H1 (cell line): ENCODE results near the gene ATP7B. TPM values are rescaled to one million over a fixed set of nuclear protein-coding genes. Genes with fewer than 3 reads are reported as not detected.

Experiments used
- CTCF ChIA-PET: fragments of 300-600 bp; sonication (Branson Sonifier 250); formaldehyde crosslinking; loops from one replicate; lab custom pipeline; 2021; ENCODE audit not compliant: partially characterized antibody; lab: Charles Lee
- POLR2A ChIA-PET: fragments of 300-600 bp; sonication (Branson Sonifier 250); formaldehyde crosslinking; loops from one replicate; lab custom pipeline; 2021; ENCODE audit warnings: inconsistent platforms; ENCODE audit not compliant: partially characterized antibody; lab: Charles Lee
- DNase-seq, 2 experiments: peaks; one replicate each; pipeline versions ENCODE4 v3.0.0 to v3.0.0-alpha.2; 2010 to 2022; ENCODE audit warnings: low spot score in 2 of 2, low read depth in 1 of 2, mixed read lengths in 1 of 2
- FAIRE-seq: peaks from 2 replicates; lab custom pipeline; 2011; peaks lifted over from hg19 to GRCh38; lab: Jason Lieb, UNC
- H2AFZ ChIP-seq: 2 replicates; pipeline ENCODE4 v1.8.1; 2012; ENCODE audit warnings: low read length, inconsistent platforms
- H2AK5ac ChIP-seq: 2 replicates; pipeline ENCODE4 v1.6.1; 2013; ENCODE audit warnings: low read depth, low read length
- H2BK120ac ChIP-seq: replicated peaks from 2 replicates; pipeline ENCODE3; 2013; ENCODE audit warnings: low read depth, low read length, inconsistent platforms
- H2BK12ac ChIP-seq: 2 replicates; pipeline ENCODE4 v1.6.1; 2013; ENCODE audit warnings: low read depth, low read length
- H2BK15ac ChIP-seq: 2 replicates; pipeline ENCODE4 v1.6.1; 2013; ENCODE audit warnings: low read length
- H2BK20ac ChIP-seq: 2 replicates; pipeline ENCODE4 v1.6.1; 2013; ENCODE audit warnings: low read length
- H2BK5ac ChIP-seq: 2 replicates; pipeline ENCODE4 v1.6.1; 2013; ENCODE audit warnings: low read depth, low read length
- H3K14ac ChIP-seq: 2 replicates; pipeline ENCODE4 v1.6.1; 2013; ENCODE audit warnings: inconsistent platforms; ENCODE audit not compliant: insufficient read length
- H3K18ac ChIP-seq: 2 replicates; pipeline ENCODE4 v1.6.1; 2013; ENCODE audit warnings: low read length; ENCODE audit errors: extremely low read depth
- H3K23ac ChIP-seq: 2 replicates; pipeline ENCODE4 v1.6.1; 2013; ENCODE audit warnings: inconsistent platforms; ENCODE audit not compliant: insufficient read length
- H3K23me2 ChIP-seq: 2 replicates; pipeline ENCODE4 v1.6.1; 2013; ENCODE audit warnings: low read depth, low read length
- H3K27ac ChIP-seq: 2 replicates; pipeline ENCODE4 v1.6.1; 2011; ENCODE audit warnings: low read depth, low read length, inconsistent platforms
- H3K27me3 ChIP-seq, 4 experiments: replicated peaks in 1 of 4; 1 replicate in 1 of 4; 2 replicates in 3 of 4; pipeline versions ENCODE4 v1.6.1 to v1.8.1; 2011 to 2013; ENCODE audit warnings: low read length in 3 of 4, mild to moderate bottlenecking in 3 of 4, inconsistent platforms in 2 of 4, mixed read lengths in 2 of 4, moderate library complexity in 1 of 4; ENCODE audit not compliant: control insufficient read depth in 3 of 4, insufficient read depth in 3 of 4; ENCODE audit errors: extremely low read depth in 1 of 4
- H3K36me3 ChIP-seq, 4 experiments: 2 replicates each; pipeline versions ENCODE4 v1.6.1 to v1.8.1; 2011 to 2013; ENCODE audit warnings: mild to moderate bottlenecking in 4 of 4, low read length in 3 of 4, moderate library complexity in 2 of 4, control low read depth in 1 of 4, inconsistent platforms in 1 of 4; ENCODE audit not compliant: insufficient read depth in 4 of 4, control insufficient read depth in 2 of 4
- H3K4ac ChIP-seq: replicated peaks from 2 replicates; pipeline ENCODE3; 2013; ENCODE audit warnings: low read length, low read depth, mixed read lengths, inconsistent platforms; ENCODE audit not compliant: insufficient read length
- H3K4me1 ChIP-seq, 4 experiments: replicated peaks in 1 of 4; 1 replicate in 1 of 4; 2 replicates in 3 of 4; pipeline versions ENCODE4 v1.6.1 to v1.8.1; 2011 to 2013; ENCODE audit warnings: low read length in 3 of 4, inconsistent platforms in 2 of 4, mixed read lengths in 1 of 4; ENCODE audit not compliant: insufficient read depth in 4 of 4, control insufficient read depth in 3 of 4
- H3K4me2 ChIP-seq, 2 experiments: 2 replicates each; pipeline versions ENCODE4 v1.6.1 to v1.8.1; 2011 to 2013; ENCODE audit warnings: low read depth in 2 of 2, low read length in 2 of 2, control low read depth in 1 of 2, inconsistent platforms in 1 of 2, mild to moderate bottlenecking in 1 of 2; ENCODE audit not compliant: insufficient read depth in 1 of 2
- H3K4me3 ChIP-seq, 4 experiments: fragments of 200-600, 300-600 bp in 1 of 4; sonication (generic), shearing (Covaris generic), sonication (Bioruptor Twin) in 1 of 4; 2 replicates each; pipeline versions ENCODE4 v1.5.1 to v1.8.1; 2011 to 2016; ENCODE audit warnings: low read length in 4 of 4, low read depth in 3 of 4, control low read depth in 2 of 4, inconsistent platforms in 2 of 4, mild to moderate bottlenecking in 2 of 4, mixed read lengths in 1 of 4, moderate library complexity in 1 of 4; ENCODE audit not compliant: insufficient read depth in 2 of 4; ENCODE audit errors: extremely low read depth in 1 of 4
- H3K56ac ChIP-seq: replicated peaks from 2 replicates; pipeline ENCODE3; 2013; ENCODE audit warnings: low read depth, mild to moderate bottlenecking, mixed read lengths, low read length, inconsistent platforms; ENCODE audit not compliant: insufficient read length
- H3K79me1 ChIP-seq: 2 replicates; pipeline ENCODE4 v1.6.1; 2013; ENCODE audit warnings: low read depth, low read length, control low read depth
- H3K79me2 ChIP-seq, 2 experiments: 2 replicates each; pipeline versions ENCODE4 v1.6.1 to v1.8.1; 2012 to 2013; ENCODE audit warnings: low read length in 2 of 2, mild to moderate bottlenecking in 2 of 2, inconsistent platforms in 1 of 2; ENCODE audit not compliant: insufficient read depth in 2 of 2, control insufficient read depth in 1 of 2
- H3K9ac ChIP-seq, 4 experiments: replicated peaks in 1 of 4; 1 replicate in 1 of 4; 2 replicates in 3 of 4; pipeline versions ENCODE4 v1.6.1 to v1.8.1; 2011 to 2013; ENCODE audit warnings: low read depth in 3 of 4, low read length in 3 of 4, control low read depth in 2 of 4, mild to moderate bottlenecking in 2 of 4, moderate library complexity in 2 of 4, inconsistent platforms in 1 of 4; ENCODE audit errors: extremely low read depth in 1 of 4
- H3K9me3 ChIP-seq, 2 experiments: 2 replicates each; pipeline versions ENCODE4 v1.6.1 to v1.8.1; 2012 to 2013; ENCODE audit warnings: mild to moderate bottlenecking in 2 of 2, moderate library complexity in 2 of 2, control low read depth in 1 of 2, inconsistent platforms in 1 of 2, low read depth in 1 of 2, low read length in 1 of 2, mixed read lengths in 1 of 2; ENCODE audit not compliant: insufficient read depth in 2 of 2
- H4K20me1 ChIP-seq, 2 experiments: replicated peaks in 1 of 2; 2 replicates each; pipeline versions ENCODE3 to v1.8.1; 2011 to 2013; ENCODE audit warnings: inconsistent platforms in 2 of 2, low read length in 2 of 2, mild to moderate bottlenecking in 1 of 2; ENCODE audit not compliant: insufficient read depth in 2 of 2, control insufficient read depth in 1 of 2
- H4K5ac ChIP-seq: 2 replicates; pipeline ENCODE4 v1.6.1; 2013; ENCODE audit warnings: low read length, low read depth, mixed read lengths, inconsistent platforms; ENCODE audit not compliant: insufficient read length
- H4K8ac ChIP-seq: 2 replicates; pipeline ENCODE4 v1.8.0; 2013; ENCODE audit warnings: mild to moderate bottlenecking, moderate library complexity, low read length, inconsistent platforms; ENCODE audit not compliant: insufficient read depth; ENCODE audit errors: extremely low read depth
- H4K91ac ChIP-seq: replicated peaks from 2 replicates; pipeline ENCODE3; 2013; ENCODE audit warnings: low read length, mixed read lengths, inconsistent platforms; ENCODE audit not compliant: insufficient read length
- CBX8 ChIP-seq: fragments of 300-800, 300-1000 bp; sonication (generic); IDR thresholded peaks from 2 replicates; pipeline ENCODE4 v1.7.1; 2016; ENCODE audit warnings: low read depth, low read length, borderline replicate concordance
- CHD2 ChIP-seq: IDR thresholded peaks from 2 replicates; pipeline ENCODE4 v1.6.1; 2012; ENCODE audit warnings: low read length, improper control_type of control experiment
- PHF8 ChIP-seq: fragments of 200-600 bp; sonication (generic); conservative IDR thresholded peaks from 2 replicates; pipeline ENCODE4 v1.7.1; 2012; ENCODE audit warnings: low read depth, mild to moderate bottlenecking, inconsistent platforms, low read length, moderate library complexity
- POLR2A ChIP-seq, 2 experiments: IDR thresholded peaks; 1 replicate in 1 of 2; 2 replicates in 1 of 2; pipeline ENCODE4 v1.6.1; 2011; ENCODE audit warnings: low read depth in 2 of 2, low read length in 2 of 2, mild to moderate bottlenecking in 2 of 2; ENCODE audit errors: control extremely low read depth in 1 of 2
- RAD21 ChIP-seq, 2 experiments: IDR thresholded peaks in 1 of 2; conservative IDR thresholded peaks in 1 of 2; 2 replicates each; pipeline ENCODE4 v1.6.1; 2011; ENCODE audit warnings: low read depth in 2 of 2, low read length in 2 of 2, improper control_type of control experiment in 1 of 2, inconsistent platforms in 1 of 2, mild to moderate bottlenecking in 1 of 2, moderate library complexity in 1 of 2
- RFX5 ChIP-seq: IDR thresholded peaks from 2 replicates; pipeline ENCODE4 v1.6.1; 2011; ENCODE audit warnings: low read depth, low read length, improper control_type of control experiment, borderline replicate concordance
- SAP30 ChIP-seq: fragments of 300-600 bp; sonication (generic); IDR thresholded peaks from 2 replicates; pipeline ENCODE4 v1.7.1; 2012; ENCODE audit warnings: low read length, moderate library complexity, mild to moderate bottlenecking, inconsistent platforms; ENCODE audit not compliant: insufficient read depth, insufficient replicate concordance
- SIX5 ChIP-seq: IDR thresholded peaks from 2 replicates; pipeline ENCODE4 v1.6.1; 2011; ENCODE audit warnings: mild to moderate bottlenecking, low read depth, low read length
- SP2 ChIP-seq: IDR thresholded peaks from 2 replicates; pipeline ENCODE4 v1.6.1; 2012; ENCODE audit warnings: mild to moderate bottlenecking, low read length, inconsistent platforms
- WGBS, 2 experiments: shearing (Covaris generic) in 1 of 2; methylation state at CpG; one replicate each; pipeline versions ENCODE4 v1.1.6 to v1.1.7; 2013 to 2015; ENCODE audit warnings: low lambda C conversion rate in 2 of 2, mixed read lengths in 2 of 2, inconsistent platforms in 1 of 2, low coverage in 1 of 2, missing lambda C conversion rate in 1 of 2; ENCODE audit not compliant: insufficient replicate concordance in 2 of 2, insufficient coverage in 1 of 2, insufficient read length in 1 of 2; ENCODE audit errors: extremely low coverage in 1 of 2, missing lambda C conversion rate in 1 of 2; 5-methylcytosine and 5-hydroxymethylcytosine counted together
- polyA plus RNA-seq, 7 experiments: library from polyadenylated mRNA; depleted of rRNA in 3 of 7; stranded (reverse) in 5 of 7; unstranded in 2 of 7; fragments of >200 nt in 5 of 7; fragments of 200-250 nt in 2 of 7; gene quantifications; 1 replicate in 5 of 7; 2 replicates in 1 of 7; 4 replicates in 1 of 7; pipeline versions ENCODE4 v1.2.1 to v1.2.3, GENCODE V29; 2011 to 2013; ENCODE audit warnings: missing spikeins in 2 of 7, mixed read lengths in 2 of 7
- total RNA-seq: library from RNA; stranded (reverse); fragmentation: NEBNext Ultra II Directional; extraction: Animal tissue kit (Norgen Biotek cat#: 25700); gene quantifications from 2 replicates; pipeline ENCODE4 v1.2.1, GENCODE V29; 2021

ATP7B gene
- total and polyA plus RNA-seq, 2 of the 8 experiments (the other 6 are each of a cell fraction or from before 2014, with no cell fraction given): 4.1 to 9.2 TPM

- H4K91ac ChIP-seq: no peak overlapping the region
- no peak overlapping the region for H3K27ac ChIP-seq
- no peaks in the 10 kb centered on the region for H3K9me3 ChIP-seq
- no peaks in the 10 kb centered on the region for H4K20me1 ChIP-seq
- no peak overlapping the region for H3K4me3 ChIP-seq
- H3K14ac ChIP-seq: no peak overlapping the region
- DNase-seq: no peak
- peaks cover 0 to 4% (median 2%) of the 10 kb centered on the region in 4 experiments; a peak in 4 of 7 replicates for H3K4me1 ChIP-seq
- H3K4me2 ChIP-seq: no peak overlapping the region
- H2BK15ac ChIP-seq: no peak overlapping the region
- H3K79me1 ChIP-seq: no peaks in the 10 kb centered on the region; the same call in 1 of the 2 replicates
- no peak overlapping the region for H2BK20ac ChIP-seq
- no peak overlapping the region for H3K23ac ChIP-seq
- FAIRE-seq: no peak
- H2BK12ac ChIP-seq: no peak overlapping the region
- no peak overlapping the region for H2AFZ ChIP-seq
- POLR2A ChIA-PET: no interaction called here
- H3K23me2 ChIP-seq: no peaks in the 10 kb centered on the region
- no peak overlapping the region for H4K8ac ChIP-seq
- H2BK120ac ChIP-seq: no peak overlapping the region
- H2AK5ac ChIP-seq: no peak overlapping the region
- no peak overlapping the region for H3K9ac ChIP-seq
- CTCF ChIA-PET: interaction anchor here (1.1 to 5.6 kb wide), 7 partner anchors 12 to 53 kb away, joined by 3 to 28 read pairs (median 9); no protein-coding TSS in a partner anchor
- H3K18ac ChIP-seq: no peak overlapping the region
- WGBS, 2 experiments: 86% methylated on average over 5 of the region's 5 CpGs; no CpG with 5 or more reads in 1 of the 2 experiments
- H3K56ac ChIP-seq: no peak overlapping the region
- no peak overlapping the region for H4K5ac ChIP-seq
- H3K79me2 ChIP-seq: no peaks in the 10 kb centered on the region
- H3K27me3 ChIP-seq: no peaks in the 10 kb centered on the region
- TF ChIP-seq CBX8 (no peak), SP2 (no peak), CHD2 (no peak), POLR2A (IDR thresholded peaks at IDR 0.05; ENCODE audit: control extremely low read depth in 1 of 2, low read depth in 2 of 2, low read length in 2 of 2) (no peak), SAP30 (no peak), RFX5 (no peak), RAD21 (IDR thresholded peaks at IDR 0.05 in 1 of 2, conservative IDR thresholded peaks at IDR 0.05 in 1 of 2; ENCODE audit: low read depth in 2 of 2, low read length in 2 of 2) (no peak), SIX5 (no peak), PHF8 (no peak)
- TF ChIP-seq, all 59 proteins: peak for 0
- H2BK5ac ChIP-seq: no peak overlapping the region
- H3K36me3 ChIP-seq: no peaks in the 10 kb centered on the region
- H3K4ac ChIP-seq: no peak overlapping the region
Measured at GRCh38 chr13:51976890-51977289, 34.4 kb downstream of the ATP7B start.
